Endothelial cell (in vitro differentiated cells): ENCODE measurements around the gene TPP1. TPM values are rescaled to one million over a fixed set of nuclear protein-coding genes. Genes with fewer than 3 reads are reported as not detected.

ENCODE experiments used
- DNase-seq: peaks from one replicate; pipeline ENCODE4 v3.0.0; 2021; ENCODE audit warnings: low spot score
- H3K27ac Mint-ChIP-seq: one replicate; pipeline ENCODE4 v1.8.0; 2021; ENCODE audit warnings: mixed read lengths, inconsistent platforms; ENCODE audit not compliant: unreplicated experiment
- H3K27me3 Mint-ChIP-seq: one replicate; pipeline ENCODE4 v1.8.0; 2021; ENCODE audit warnings: mild to moderate bottlenecking, moderate library complexity, mixed read lengths, inconsistent platforms; ENCODE audit not compliant: unreplicated experiment
- H3K36me3 Mint-ChIP-seq: one replicate; pipeline ENCODE4 v1.8.0; 2021; ENCODE audit warnings: mild to moderate bottlenecking, low read depth, mixed read lengths, inconsistent platforms; ENCODE audit not compliant: unreplicated experiment
- H3K4me1 Mint-ChIP-seq: one replicate; pipeline ENCODE4 v1.8.0; 2021; ENCODE audit warnings: mild to moderate bottlenecking, mixed read lengths, inconsistent platforms; ENCODE audit not compliant: unreplicated experiment
- H3K4me3 Mint-ChIP-seq: one replicate; pipeline ENCODE4 v1.8.0; 2021; ENCODE audit warnings: mild to moderate bottlenecking, mixed read lengths, inconsistent platforms; ENCODE audit not compliant: unreplicated experiment
- H3K9me3 Mint-ChIP-seq: one replicate; pipeline ENCODE4 v1.8.0; 2021; ENCODE audit warnings: mixed read lengths, inconsistent platforms; ENCODE audit not compliant: unreplicated experiment
- CTCF ChIP-seq: fragments of 200-600 bp; sonication (generic); IDR thresholded peaks from one replicate; pipeline ENCODE4 v1.5.0; 2021; ENCODE audit warnings: antibody characterized with exemption; ENCODE audit not compliant: unreplicated experiment
- total RNA-seq: library from RNA; stranded (reverse); fragmentation: NEBNext Ultra II Directional; extraction: Animal tissue kit (Norgen Biotek cat#: 25700); gene quantifications from one replicate; pipeline ENCODE4 v1.2.1, GENCODE V29; 2021; ENCODE audit not compliant: unreplicated experiment

TPP1 gene
- total RNA-seq, 1 donor from 2014 or later: 52.9 TPM

GRCh38 chr11:6637871-6638270 lies 18.6 kb upstream of the TPP1 start:
- H3K4me3 Mint-ChIP-seq: no peak overlapping the region

GRCh38 chr11:6636480-6636879 lies 17.3 kb upstream of the TPP1 start:
- no peak for TF ChIP-seq CTCF
- no peak for DNase-seq
- no peak overlapping the region for H3K27ac Mint-ChIP-seq
- H3K27me3 Mint-ChIP-seq: peaks cover 5% of the 10 kb centered on the region
- H3K9me3 Mint-ChIP-seq: no peaks in the 10 kb centered on the region
- peaks cover 7% of the 10 kb centered on the region for H3K4me1 Mint-ChIP-seq
- H3K4me3 Mint-ChIP-seq: no peak overlapping the region
- peaks cover 27% of the 10 kb centered on the region for H3K36me3 Mint-ChIP-seq

More at GRCh38 chr11:6637871-6638270, 18.6 kb upstream of the TPP1 start:
- Mint-ChIP-seq H3K9me3 (no peaks in the 10 kb centered on the region), H3K4me1 (peaks cover 7% of the 10 kb centered on the region), H3K27me3 (no peaks in the 10 kb centered on the region), H3K27ac (no peak overlapping the region), H3K36me3 (peaks cover 17% of the 10 kb centered on the region)
- DNase-seq: no peak
- no peak for TF ChIP-seq CTCF

- no peak overlapping the region for H3K4me3 Mint-ChIP-seq
These were observed 16.1 kb upstream of the TPP1 start for GRCh38 chr11:6635082-6635932.

GRCh38 chr11:6634534-6634933 lies 15.3 kb upstream of the TPP1 start:
- Mint-ChIP-seq H3K36me3 (peaks cover 34% of the 10 kb centered on the region), H3K27me3 (peaks cover 13% of the 10 kb centered on the region), H3K9me3 (no peaks in the 10 kb centered on the region), H3K4me3 (peak overlapping the region; percentile 40), H3K27ac (peak overlapping the region; percentile 78), H3K4me1 (peaks cover 9% of the 10 kb centered on the region)
- no peak for TF ChIP-seq CTCF
- DNase-seq: no peak

More at GRCh38 chr11:6635082-6635932, 16.1 kb upstream of the TPP1 start:
- no peaks in the 10 kb centered on the region for H3K9me3 Mint-ChIP-seq
- H3K4me1 Mint-ChIP-seq: peaks cover 10% of the 10 kb centered on the region
- peaks cover 36% of the 10 kb centered on the region for H3K36me3 Mint-ChIP-seq
- peaks cover 13% of the 10 kb centered on the region for H3K27me3 Mint-ChIP-seq
- no peak for TF ChIP-seq CTCF
- peak; percentile 48 for DNase-seq
- H3K27ac Mint-ChIP-seq: no peak overlapping the region
